Endothelial cell of umbilical vein (primary cell): Measurements from ENCODE around the gene EIF1AD. TPM values are rescaled to one million over a fixed set of nuclear protein-coding genes. Genes with fewer than 3 reads are reported as not detected.

ENCODE experiments used
- BruUV-seq: library from RNA; stranded (reverse); fragments of 400-500 nt; replicated peaks from 2 replicates; lab custom pipeline; 2021; lab: Mats Ljungman, UMichigan
- CTCF ChIA-PET: fragments of 300-600, 350-600 bp; sonication (Branson Sonifier 250); formaldehyde crosslinking; loops from one replicate; lab custom pipeline; 2021; ENCODE audit warnings: antibody characterized with exemption, inconsistent platforms; lab: Charles Lee
- POLR2A ChIA-PET: fragments of 300-600, 350-600 bp; sonication (Branson Sonifier 250); formaldehyde crosslinking; loops from one replicate; lab custom pipeline; 2021; ENCODE audit warnings: antibody characterized with exemption, inconsistent platforms; lab: Charles Lee
- DNase-seq: peaks from one replicate; pipeline ENCODE4 v3.0.0-alpha.2; 2011; ENCODE audit warnings: low read depth, low spot score
- FAIRE-seq: peaks from 2 replicates; lab custom pipeline; 2011; peaks lifted over from hg19 to GRCh38; lab: Jason Lieb, UNC
- H2AFZ ChIP-seq: 2 replicates; pipeline ENCODE4 v1.6.0; 2012; ENCODE audit warnings: low read depth, low read length, control low read depth, inconsistent platforms
- H3K27ac ChIP-seq: 2 replicates; pipeline ENCODE4 v1.5.1; 2011; ENCODE audit warnings: low read depth, mild to moderate bottlenecking, control low read depth, low read length, moderate library complexity; ENCODE audit not compliant: insufficient read depth
- H3K27me3 ChIP-seq, 2 experiments: 2 replicates each; pipeline versions ENCODE4 v1.6.0 to v1.6.1; 2011; ENCODE audit warnings: low read length in 2 of 2, mixed read lengths in 1 of 2; ENCODE audit not compliant: control insufficient read depth in 2 of 2, insufficient read depth in 2 of 2
- H3K36me3 ChIP-seq, 2 experiments: 2 replicates in 1 of 2; 3 replicates in 1 of 2; pipeline ENCODE4 v1.5.1; 2011; ENCODE audit warnings: low read length in 2 of 2, mild to moderate bottlenecking in 1 of 2, moderate library complexity in 1 of 2; ENCODE audit not compliant: control insufficient read depth in 2 of 2, insufficient read depth in 2 of 2; ENCODE audit errors: extremely low read depth in 1 of 2
- H3K4me1 ChIP-seq: 3 replicates; pipeline ENCODE4 v1.5.1; 2011; ENCODE audit warnings: mild to moderate bottlenecking, low read length; ENCODE audit not compliant: control insufficient read depth, insufficient read depth; ENCODE audit errors: extremely low read depth
- H3K4me2 ChIP-seq: 2 replicates; pipeline ENCODE4 v1.6.1; 2011; ENCODE audit warnings: low read length, control low read depth, mixed read lengths; ENCODE audit not compliant: insufficient read depth
- H3K4me3 ChIP-seq, 3 experiments: fragments of 200-600 bp in 1 of 3; sonication (generic), shearing (Covaris generic) in 1 of 3; replicated peaks in 1 of 3; 2 replicates each; pipeline ENCODE4 v1.5.1; 2011 to 2016; ENCODE audit warnings: control low read depth in 3 of 3, low read length in 3 of 3, mild to moderate bottlenecking in 2 of 3, inconsistent platforms in 1 of 3, low read depth in 1 of 3, moderate library complexity in 1 of 3; ENCODE audit not compliant: insufficient read depth in 1 of 3
- H3K79me2 ChIP-seq: 2 replicates; pipeline ENCODE4 v1.6.0; 2012; ENCODE audit warnings: low read length, inconsistent platforms; ENCODE audit not compliant: control insufficient read depth, insufficient read depth
- H3K9ac ChIP-seq: replicated peaks from 2 replicates; pipeline ENCODE3; 2011; ENCODE audit warnings: low read length, control low read depth; ENCODE audit not compliant: insufficient read depth; ENCODE audit errors: extremely low read depth
- H3K9me1 ChIP-seq: replicated peaks from 3 replicates; pipeline ENCODE4 v1.6.0; 2011; ENCODE audit warnings: mild to moderate bottlenecking, low read length; ENCODE audit not compliant: control insufficient read depth, insufficient read depth; ENCODE audit errors: extremely low read depth
- H3K9me3 ChIP-seq: replicated peaks from 2 replicates; pipeline ENCODE4 v1.5.1; 2012; ENCODE audit warnings: low read length, inconsistent platforms; ENCODE audit not compliant: control insufficient read depth, insufficient read depth
- H4K20me1 ChIP-seq: replicated peaks from 2 replicates; pipeline ENCODE3; 2011; ENCODE audit warnings: mild to moderate bottlenecking, low read length; ENCODE audit not compliant: control insufficient read depth, insufficient read depth; ENCODE audit errors: extremely low read depth
- CTCF ChIP-seq, 2 donors: IDR thresholded peaks; 1 replicate in 1 of 2; 2 replicates in 1 of 2; pipeline ENCODE4 v1.5.1; 2011; ENCODE audit warnings: low read length in 2 of 2, mild to moderate bottlenecking in 2 of 2, moderate library complexity in 2 of 2, control low read depth in 1 of 2, inconsistent platforms in 1 of 2, low read depth in 1 of 2; ENCODE audit not compliant: insufficient read depth in 1 of 2; ENCODE audit errors: extremely low read depth in 1 of 2
- EZH2 ChIP-seq: IDR thresholded peaks from 2 replicates; pipeline ENCODE4 v1.6.1; 2012; ENCODE audit warnings: borderline replicate concordance, low read depth, mild to moderate bottlenecking, moderate library complexity, low read length, inconsistent platforms; ENCODE audit not compliant: severe bottlenecking
- FOS ChIP-seq: IDR thresholded peaks from 2 replicates; pipeline ENCODE4 v1.6.1; 2011; ENCODE audit warnings: mild to moderate bottlenecking, low read length, moderate library complexity, borderline replicate concordance; ENCODE audit not compliant: insufficient read depth
- GATA2 ChIP-seq: IDR thresholded peaks from 2 replicates; pipeline ENCODE4 v1.7.0; 2011; ENCODE audit warnings: low read depth, mild to moderate bottlenecking, moderate library complexity, mixed read lengths, low read length; ENCODE audit not compliant: insufficient read length, insufficient read depth
- JUN ChIP-seq: IDR thresholded peaks from 2 replicates; pipeline ENCODE4 v1.6.1; 2011; ENCODE audit warnings: borderline replicate concordance, low read depth; ENCODE audit not compliant: insufficient read length, insufficient read depth
- MAX ChIP-seq: IDR thresholded peaks from 2 replicates; pipeline ENCODE4 v1.6.1; 2011; ENCODE audit not compliant: insufficient read depth, insufficient read length
- MYC ChIP-seq: IDR thresholded peaks from one replicate; pipeline ENCODE4 v1.6.1; 2011; ENCODE audit warnings: mild to moderate bottlenecking, low read depth, low read length
- POLR2A ChIP-seq: IDR thresholded peaks from 2 replicates; pipeline ENCODE4 v1.6.1; 2012; ENCODE audit warnings: low read depth, mild to moderate bottlenecking, control low read depth, low read length
- POLR2AphosphoS5 ChIP-seq: IDR thresholded peaks from 2 replicates; pipeline ENCODE4 v1.6.1; 2012; ENCODE audit warnings: low read depth, mild to moderate bottlenecking, control low read depth, low read length, moderate library complexity; ENCODE audit not compliant: insufficient read depth
- dilution Hi-C: fragments of 300-500 bp; cut with MboI; formaldehyde crosslinking; loops from one replicate; pipeline ENCODE4 v1.15.0; 2019; ENCODE audit warnings: low sequenced_read_pairs; ENCODE audit not compliant: extremely low pct_ligation_motif_present
- intact Hi-C: fragments of 100-400 bp; cut with micrococcal nuclease; formaldehyde crosslinking; loops from one replicate; pipeline ENCODE4 v1.10.0; 2022
- polyA plus RNA-seq, 4 experiments: library from polyadenylated mRNA; depleted of rRNA in 3 of 4; stranded (reverse) in 3 of 4; unstranded in 1 of 4; fragments of >200 nt; gene quantifications; 2 replicates each; pipeline versions ENCODE4 v1.2.1 to v1.2.3, GENCODE V29; 2011 to 2012; ENCODE audit warnings: missing spikeins in 1 of 4
- total RNA-seq: library from RNA; stranded (reverse); gene quantifications from 2 replicates; pipeline ENCODE4 v1.2.3, GENCODE V29; 2021

Gene EIF1AD
- total and polyA plus RNA-seq, 2 donors (not counting 3 experiments of a cell fraction or from before 2014, with no cell fraction given) = 39.3 to 39.7 TPM

GRCh38 chr11:65967329-65967934, 34.5 kb downstream of the EIF1AD start:
- H3K4me3 ChIP-seq = no peak overlapping the region
- peaks cover 19% of the 10 kb centered on the region for H3K79me2 ChIP-seq
- peaks cover 9 to 55% of the 10 kb centered on the region in 2 experiments for H3K36me3 ChIP-seq
- H2AFZ ChIP-seq = no peak overlapping the region
- H4K20me1 ChIP-seq = no peaks in the 10 kb centered on the region
- DNase-seq = no peak
- dilution Hi-C loops = no loop called here
- POLR2A ChIA-PET = interaction anchor here (0.7 kb wide), 1 partner anchor 13 kb away, joined by 8 read pairs; no protein-coding TSS in a partner anchor
- no peaks in the 10 kb centered on the region for H3K9me3 ChIP-seq
- no peak overlapping the region for H3K4me2 ChIP-seq
- no TSS peak for BruUV-seq
- CTCF ChIA-PET = no interaction called here
- no peaks in the 10 kb centered on the region for H3K9me1 ChIP-seq
- no peak for TF ChIP-seq MYC
- no peak for TF ChIP-seq POLR2AphosphoS5
- no peak for TF ChIP-seq EZH2
- no peak for TF ChIP-seq POLR2A
- no peak for TF ChIP-seq MAX
- TF ChIP-seq FOS = no peak
- TF ChIP-seq CTCF (IDR thresholded peaks at IDR 0.05; ENCODE audit: extremely low read depth in 1 of 2, insufficient read depth in 1 of 2, low read depth in 1 of 2, low read length in 2 of 2) = no peak
- TF ChIP-seq JUN = no peak
- TF ChIP-seq GATA2 = no peak
- no peak for FAIRE-seq
- H3K4me1 ChIP-seq = peaks cover 8% of the 10 kb centered on the region
- H3K27ac ChIP-seq = no peak overlapping the region
- H3K27me3 ChIP-seq = no peaks in the 10 kb centered on the region
- H3K9ac ChIP-seq = no peak overlapping the region
- intact Hi-C loops = no loop called here
